OCI-LY1 (cell line): Measurements from ENCODE around the gene TEPSIN.

Experiments
- H2AFZ ChIP-seq: fragments of 200-600 bp; sonication (generic), shearing (Covaris generic); 2 replicates; pipeline ENCODE4 v1.6.0; 2014; ENCODE audit warnings: antibody characterized with exemption, mild to moderate bottlenecking, low read length
- H3F3A ChIP-seq: fragments of 200-600 bp; sonication (generic), shearing (Covaris generic); 2 replicates; pipeline ENCODE4 v1.6.0; 2014; ENCODE audit warnings: mild to moderate bottlenecking, antibody characterized with exemption, low read length, moderate library complexity; ENCODE audit not compliant: insufficient read depth
- H3K27ac ChIP-seq: fragments of 200-600 bp; sonication (generic); 2 replicates; pipeline ENCODE4 v1.5.1; 2014; ENCODE audit warnings: low read length, mixed run types, mild to moderate bottlenecking, low read depth; ENCODE audit not compliant: poor library complexity, severe bottlenecking
- H3K27me3 ChIP-seq: fragments of 200-600 bp; sonication (generic); 2 replicates; pipeline ENCODE4 v1.6.0; 2014; ENCODE audit warnings: antibody characterized with exemption, mild to moderate bottlenecking, low read length, moderate library complexity; ENCODE audit not compliant: insufficient read depth
- H3K36me3 ChIP-seq: fragments of 200-600 bp; sonication (generic); 2 replicates; pipeline ENCODE4 v1.6.1; 2014; ENCODE audit warnings: mild to moderate bottlenecking, antibody characterized with exemption, low read length, moderate library complexity, mixed read lengths; ENCODE audit not compliant: insufficient read depth
- H3K4me1 ChIP-seq: fragments of 200-600 bp; sonication (generic); 2 replicates; pipeline ENCODE4 v1.5.1; 2014; ENCODE audit warnings: mild to moderate bottlenecking, low read length, moderate library complexity; ENCODE audit not compliant: insufficient read depth, severe bottlenecking
- H3K4me2 ChIP-seq: fragments of 200-600 bp; sonication (generic), shearing (Covaris generic); 2 replicates; pipeline ENCODE4 v1.6.1; 2014; ENCODE audit warnings: low read length
- H3K4me3 ChIP-seq: fragments of 200-600 bp; sonication (generic); 2 replicates; pipeline ENCODE4 v1.5.1; 2014; ENCODE audit warnings: low read length, low read depth, mild to moderate bottlenecking, mixed read lengths; ENCODE audit not compliant: poor library complexity, severe bottlenecking
- H3K79me2 ChIP-seq: fragments of 200-600 bp; shearing (Covaris generic); 2 replicates; pipeline ENCODE4 v1.6.1; 2016; ENCODE audit warnings: mixed run types, low read length, mixed read lengths; ENCODE audit not compliant: insufficient read depth
- H3K9ac ChIP-seq: fragments of 200-600 bp; sonication (generic), shearing (Covaris generic); 2 replicates; pipeline ENCODE4 v1.6.1; 2014; ENCODE audit warnings: mild to moderate bottlenecking, low read length, mixed read lengths
- H3K9me2 ChIP-seq: fragments of 200-600 bp; sonication (generic), shearing (Covaris generic); 2 replicates; pipeline ENCODE4 v1.6.1; 2014; ENCODE audit warnings: low read depth, mild to moderate bottlenecking, low read length, mixed read lengths
- H3K9me3 ChIP-seq: fragments of 200-600 bp; shearing (Covaris generic); 2 replicates; pipeline ENCODE4 v1.6.1; 2014; ENCODE audit warnings: low read length, mixed read lengths
- H4K20me1 ChIP-seq: fragments of 200-600 bp; sonication (generic), shearing (Covaris generic); 2 replicates; pipeline ENCODE4 v1.6.0; 2016; ENCODE audit warnings: mild to moderate bottlenecking, low read length; ENCODE audit not compliant: insufficient read depth
- EZH2 ChIP-seq: fragments of 200-600 bp; sonication (generic), shearing (Covaris generic); IDR thresholded peaks from 2 replicates; pipeline ENCODE4 v1.8.0; 2017; ENCODE audit warnings: borderline replicate concordance, mixed run types, mild to moderate bottlenecking, antibody characterized with exemption, low read length, moderate library complexity, mixed read lengths
- TF ChIP-seq, protein P1 (sequence below): fragments of 200-600 bp; sonication (generic), shearing (Covaris generic); IDR thresholded peaks from 2 replicates; pipeline ENCODE4 v1.5.1; 2017; ENCODE audit warnings: mild to moderate bottlenecking, antibody characterized with exemption, low read length, moderate library complexity, mixed read lengths

TEPSIN gene

DNA sequence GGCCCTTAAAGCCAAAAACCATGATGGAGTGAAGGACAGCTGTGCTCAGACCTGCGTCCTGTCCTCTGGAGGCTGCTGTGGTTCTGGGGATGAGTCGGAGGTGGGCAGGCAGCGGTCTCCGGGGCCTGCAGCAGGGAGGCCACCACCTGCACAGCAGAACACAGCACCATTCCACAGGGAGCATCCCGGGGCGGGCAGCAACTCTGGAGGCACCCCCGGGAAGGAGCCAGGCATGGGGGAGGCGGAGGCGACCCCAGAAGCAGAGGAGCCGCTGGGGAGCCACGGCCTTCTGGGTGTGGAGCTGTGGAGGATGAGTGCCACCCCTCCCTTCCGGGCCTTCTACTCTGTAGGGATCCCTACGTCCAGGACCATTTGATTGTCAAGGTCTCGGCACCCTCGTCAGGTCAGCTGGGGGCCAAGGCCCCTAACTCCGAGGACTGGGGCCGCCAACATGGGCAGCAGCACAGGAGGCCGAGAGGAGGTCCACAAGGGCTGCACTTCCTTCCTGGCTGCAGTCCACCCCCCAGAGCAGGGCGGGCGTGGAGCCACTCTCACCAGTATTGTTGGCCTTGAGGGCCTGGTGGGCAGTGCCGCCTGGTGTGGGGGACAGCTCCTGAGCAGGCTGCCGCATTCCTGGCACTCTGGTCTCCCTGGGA lies 39.9 kb downstream of the TEPSIN start:
- no peaks in the 10 kb centered on the region for H3K9me3 ChIP-seq
- H3K79me2 ChIP-seq = no peaks in the 10 kb centered on the region
- TF ChIP-seq, protein P1, sequence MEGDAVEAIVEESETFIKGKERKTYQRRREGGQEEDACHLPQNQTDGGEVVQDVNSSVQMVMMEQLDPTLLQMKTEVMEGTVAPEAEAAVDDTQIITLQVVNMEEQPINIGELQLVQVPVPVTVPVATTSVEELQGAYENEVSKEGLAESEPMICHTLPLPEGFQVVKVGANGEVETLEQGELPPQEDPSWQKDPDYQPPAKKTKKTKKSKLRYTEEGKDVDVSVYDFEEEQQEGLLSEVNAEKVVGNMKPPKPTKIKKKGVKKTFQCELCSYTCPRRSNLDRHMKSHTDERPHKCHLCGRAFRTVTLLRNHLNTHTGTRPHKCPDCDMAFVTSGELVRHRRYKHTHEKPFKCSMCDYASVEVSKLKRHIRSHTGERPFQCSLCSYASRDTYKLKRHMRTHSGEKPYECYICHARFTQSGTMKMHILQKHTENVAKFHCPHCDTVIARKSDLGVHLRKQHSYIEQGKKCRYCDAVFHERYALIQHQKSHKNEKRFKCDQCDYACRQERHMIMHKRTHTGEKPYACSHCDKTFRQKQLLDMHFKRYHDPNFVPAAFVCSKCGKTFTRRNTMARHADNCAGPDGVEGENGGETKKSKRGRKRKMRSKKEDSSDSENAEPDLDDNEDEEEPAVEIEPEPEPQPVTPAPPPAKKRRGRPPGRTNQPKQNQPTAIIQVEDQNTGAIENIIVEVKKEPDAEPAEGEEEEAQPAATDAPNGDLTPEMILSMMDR = no peak
- TF ChIP-seq EZH2 = no peak
- H3K4me1 ChIP-seq = peaks cover 6% of the 10 kb centered on the region
- peaks cover 3% of the 10 kb centered on the region; the same call in 1 of the 2 replicates for H3K36me3 ChIP-seq
- no peaks in the 10 kb centered on the region for H3K27me3 ChIP-seq
- no peak overlapping the region for H3K4me2 ChIP-seq
- no peak overlapping the region for H3K9ac ChIP-seq
- no peak overlapping the region for H3K27ac ChIP-seq
- H3F3A ChIP-seq = no peaks in the 10 kb centered on the region
- no peak overlapping the region for H3K4me3 ChIP-seq
- no peaks in the 10 kb centered on the region for H3K9me2 ChIP-seq
- no peak overlapping the region for H2AFZ ChIP-seq
- H4K20me1 ChIP-seq = no peaks in the 10 kb centered on the region

DNA sequence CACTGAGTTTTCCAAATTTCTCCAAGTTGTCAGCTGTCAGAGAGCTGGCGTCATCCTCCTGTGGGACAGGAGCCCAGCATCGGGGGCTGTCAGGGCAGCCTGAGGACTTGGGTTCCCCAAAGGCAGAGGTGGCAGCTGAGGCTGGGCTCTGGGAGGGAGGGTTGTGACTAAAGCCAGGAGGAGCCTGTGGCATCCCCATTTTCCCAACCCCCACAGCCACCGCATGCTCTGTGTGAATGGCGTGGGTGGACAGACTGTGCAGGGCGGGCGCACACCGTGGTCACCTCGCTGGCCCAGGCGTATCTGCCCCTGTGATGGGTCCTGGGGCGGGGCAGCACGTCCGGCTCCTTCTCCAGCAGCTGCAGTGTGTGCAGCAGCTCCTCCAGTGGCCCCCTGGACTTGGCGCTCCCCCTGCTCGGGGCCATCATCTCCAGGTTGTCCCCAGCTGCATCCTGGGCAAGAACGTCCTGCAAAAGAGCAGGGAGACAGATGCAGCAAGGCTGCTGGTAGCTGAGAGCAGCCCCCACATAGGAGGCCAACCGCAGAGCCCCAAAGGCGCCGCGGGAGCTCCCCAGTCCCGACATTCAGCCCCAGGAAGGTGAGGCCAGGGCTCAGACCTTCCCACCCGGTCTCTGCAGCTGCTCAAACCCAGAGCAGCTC lies 40.9 kb downstream of the TEPSIN start:
- no peak overlapping the region for H3K9ac ChIP-seq
- H3K36me3 ChIP-seq = peaks cover 3% of the 10 kb centered on the region; the same call in 1 of the 2 replicates
- H3K4me3 ChIP-seq = no peak overlapping the region
- no peak overlapping the region for H3K4me2 ChIP-seq
- no peaks in the 10 kb centered on the region for H3K9me2 ChIP-seq
- H3K27me3 ChIP-seq = no peaks in the 10 kb centered on the region
- H2AFZ ChIP-seq = no peak overlapping the region
- H3K79me2 ChIP-seq = no peaks in the 10 kb centered on the region
- no peaks in the 10 kb centered on the region for H3F3A ChIP-seq
- TF ChIP-seq, protein P1 = no peak
- no peak for TF ChIP-seq EZH2
- peaks cover 6% of the 10 kb centered on the region for H3K4me1 ChIP-seq
- no peak overlapping the region for H3K27ac ChIP-seq
- no peaks in the 10 kb centered on the region for H4K20me1 ChIP-seq
- H3K9me3 ChIP-seq = no peaks in the 10 kb centered on the region

DNA sequence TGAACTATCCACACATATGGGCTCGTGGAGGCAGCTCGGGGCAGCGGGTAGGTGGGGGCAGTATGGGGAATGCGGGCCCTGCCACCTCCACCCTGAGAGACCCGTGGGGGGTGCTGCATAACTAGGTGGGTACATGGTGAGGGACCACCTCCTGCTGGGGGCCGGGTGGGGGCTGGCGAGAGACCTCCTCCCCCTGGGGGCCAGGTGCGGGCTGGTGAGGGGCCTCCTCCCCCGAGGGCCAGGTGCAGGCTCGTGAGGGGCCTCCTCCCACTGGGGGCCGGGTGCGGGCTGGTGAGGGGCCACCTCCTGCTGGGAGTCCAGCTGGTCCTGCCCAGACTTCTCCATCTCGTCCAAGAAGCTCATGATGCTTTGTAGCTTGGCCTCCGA lies 41.5 kb downstream of the TEPSIN start:
- Histone ChIP-seq H2AFZ (no peak overlapping the region), H3K79me2 (no peaks in the 10 kb centered on the region), H3K9me2 (no peaks in the 10 kb centered on the region), H3F3A (no peaks in the 10 kb centered on the region), H3K4me2 (no peak overlapping the region), H3K4me1 (peaks cover 6% of the 10 kb centered on the region), H3K4me3 (no peak overlapping the region), H3K9me3 (no peaks in the 10 kb centered on the region), H3K27me3 (no peaks in the 10 kb centered on the region), H4K20me1 (no peaks in the 10 kb centered on the region), H3K9ac (no peak overlapping the region), H3K27ac (no peak overlapping the region), H3K36me3 (peaks cover 3% of the 10 kb centered on the region; the same call in 1 of the 2 replicates)
- TF ChIP-seq, protein P1 = no peak
- no peak for TF ChIP-seq EZH2
